Measurements from ENCODE around the gene CCDC28A.

DNA sequence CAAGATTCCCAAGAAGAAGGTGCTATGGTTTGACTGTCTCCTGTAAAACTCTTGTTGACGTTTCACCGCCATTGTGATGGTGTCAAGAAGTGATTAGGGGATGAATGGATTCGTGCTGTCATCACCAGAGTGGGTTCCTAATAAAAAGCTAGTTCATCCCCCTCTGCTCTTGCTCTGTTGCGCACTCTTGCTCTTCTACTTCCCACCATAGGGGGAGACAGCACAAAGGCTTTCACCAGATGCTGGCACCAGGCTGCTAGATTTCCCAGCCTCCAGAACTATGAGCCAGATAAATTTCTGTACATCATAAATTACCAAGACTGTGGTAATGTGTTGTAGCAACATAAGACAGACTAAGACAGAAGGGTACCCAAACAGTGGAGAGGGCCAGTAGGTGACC, 21.6 kb upstream of the CCDC28A start:
- TF ChIP-seq CTCF (IDR thresholded peaks at IDR 0.05) (no peak), POLR2A (IDR thresholded peaks at IDR 0.05) (no peak), POLR2AphosphoS5 (IDR thresholded peaks at IDR 0.05) (no peak)

All from upper lobe of left lung (tissue), 4 donors.